ENCODE measurements around the gene APOL3. TPM values are rescaled to one million over a fixed set of nuclear protein-coding genes. Genes with fewer than 3 reads are reported as not detected.
A peak's percentile ranks its signal among the peaks of the same experiment; 100 is the strongest.
"Not testable (repeated sequence)": the region's sequence is repeated elsewhere in the genome, so short reads cannot be mapped to it uniquely, and the experiment has no call there.

Gene APOL3
- total RNA-seq, 2 donors from 2014 or later, result 13.8 to 29.5 TPM

GRCh38 chr22:36162127-36163034 lies 1.8 kb upstream of the APOL3 start:
- TF ChIP-seq CTCF (IDR thresholded peaks at IDR 0.05), result no peak
- Histone ChIP-seq H3K36me3 (no peaks in the 10 kb centered on the region), H3K4me3 (no peak overlapping the region), H3K9me3 (no peaks in the 10 kb centered on the region), H3K27me3 (no peaks in the 10 kb centered on the region), H3K4me1 (peaks cover 0 to 35% of the 10 kb centered on the region in 2 donors), H3K27ac (no peak overlapping the region)
- no peak for DNase-seq (ENCODE audit: low spot score)

- not testable (repeated sequence) for H3K27me3 ChIP-seq, H3K27ac ChIP-seq, H3K9me3 ChIP-seq, H3K4me3 ChIP-seq, H3K36me3 ChIP-seq
- peak; percentile 48 for DNase-seq (ENCODE audit: low spot score)
- H3K4me1 ChIP-seq, result peaks cover 0 to 37% of the 10 kb centered on the region in 2 donors
These were observed 1.2 kb upstream of the APOL3 start for GRCh38 chr22:36161793-36162126.

GRCh38 chr22:36156515-36157419 lies 3.8 kb downstream of the APOL3 start:
- Histone ChIP-seq H3K36me3 (no peaks in the 10 kb centered on the region), H3K4me1 (peaks cover 0 to 68% of the 10 kb centered on the region in 2 donors), H3K27me3 (no peaks in the 10 kb centered on the region), H3K27ac (peak overlapping the region; percentile 82 to 92), H3K9me3 (no peaks in the 10 kb centered on the region), H3K4me3 (peak overlapping the region; percentile 33 to 53)
- peak; percentile 93 for DNase-seq (ENCODE audit: low spot score)
- no peak for TF ChIP-seq CTCF (IDR thresholded peaks at IDR 0.05)

- no peak for DNase-seq (ENCODE audit: low spot score)
- no peak for TF ChIP-seq CTCF (IDR thresholded peaks at IDR 0.05)
- no peaks in the 10 kb centered on the region for H3K9me3 ChIP-seq
- no peaks in the 10 kb centered on the region for H3K27me3 ChIP-seq
- no peaks in the 10 kb centered on the region for H3K36me3 ChIP-seq
- H3K27ac ChIP-seq, result peak overlapping the region; percentile 82 to 92
- H3K4me1 ChIP-seq, result peaks cover 0 to 69% of the 10 kb centered on the region in 2 donors
- peak overlapping the region; percentile 33 to 53 for H3K4me3 ChIP-seq
These were observed 4.4 kb downstream of the APOL3 start for GRCh38 chr22:36156119-36156514.

GRCh38 chr22:36155702-36156101 lies 4.9 kb downstream of the APOL3 start:
- H3K4me3 ChIP-seq, result peak overlapping the region in 1 of 2 donors; percentile 53
- H3K36me3 ChIP-seq, result no peaks in the 10 kb centered on the region
- no peaks in the 10 kb centered on the region for H3K27me3 ChIP-seq
- TF ChIP-seq CTCF (IDR thresholded peaks at IDR 0.05), result no peak
- H3K9me3 ChIP-seq, result no peaks in the 10 kb centered on the region
- peak; percentile 88 for DNase-seq (ENCODE audit: low spot score)
- H3K27ac ChIP-seq, result peak overlapping the region; percentile 82 to 92
- H3K4me1 ChIP-seq, result peaks cover 0 to 69% of the 10 kb centered on the region in 2 donors

GRCh38 chr22:36154423-36154945 lies 6.1 kb downstream of the APOL3 start:
- TF ChIP-seq CTCF (IDR thresholded peaks at IDR 0.05), result no peak
- Histone ChIP-seq H3K36me3 (peaks cover 4% of the 10 kb centered on the region), H3K27ac (peak overlapping the region; percentile 82 to 92), H3K9me3 (no peaks in the 10 kb centered on the region), H3K4me3 (no peak overlapping the region), H3K4me1 (peaks cover 0 to 70% of the 10 kb centered on the region in 2 donors), H3K27me3 (no peaks in the 10 kb centered on the region)
- DNase-seq (ENCODE audit: low spot score), result no peak
